A549 (cell line): ENCODE results near the gene SLC2A1. TPM values are rescaled to one million over a fixed set of nuclear protein-coding genes. Genes with fewer than 3 reads are reported as not detected.
A peak's percentile ranks its signal among the peaks of the same experiment; 100 is the strongest.

Experiments
- ATAC-seq, 2 experiments: fragments of 200-7000 bp in 1 of 2; fragments of >200 bp in 1 of 2; cut with Nextera tagmentation in 1 of 2; cut with Tn5 transposase in 1 of 2; 3 replicates each; pipeline versions ENCODE4 v1.8.0 to v1.9.1; 2018 to 2020; ENCODE audit warnings: mild to moderate bottlenecking in 1 of 2, moderate library complexity in 1 of 2
- CTCF ChIA-PET: fragments of 300-600 bp; sonication (Branson Sonifier 250); formaldehyde crosslinking; extraction: SDS; loops from one replicate; lab custom pipeline; 2021; ENCODE audit warnings: antibody characterized with exemption, inconsistent platforms; lab: Yijun Ruan, JAX
- POLR2A ChIA-PET: fragments of 350-600 bp; formaldehyde crosslinking; extraction: SDS; loops from one replicate; lab custom pipeline; 2021; ENCODE audit warnings: antibody characterized with exemption, inconsistent platforms; lab: Yijun Ruan, JAX
- DNase-seq, 2 experiments: peaks; one replicate each; pipeline versions ENCODE4 v3.0.0 to v3.0.0-alpha.2; 2011 to 2016; ENCODE audit warnings: low read depth in 1 of 2, low spot score in 1 of 2
- FAIRE-seq: peaks from 2 replicates; lab custom pipeline; 2011; peaks lifted over from hg19 to GRCh38; lab: Jason Lieb, UNC
- H3K27ac ChIP-seq, 2 experiments: fragments of >200 bp; sonication (Bioruptor Twin); formaldehyde crosslinking; 3 replicates each; pipeline ENCODE4 v1.5.1; 2016 to 2017
- H3K4me1 ChIP-seq: fragments of >200 bp; sonication (Bioruptor Twin); formaldehyde crosslinking; 3 replicates; pipeline ENCODE4 v1.6.1; 2016
- H3K4me2 ChIP-seq: fragments of >200 bp; sonication (Bioruptor Twin); formaldehyde crosslinking; 3 replicates; pipeline ENCODE4 v1.6.1; 2016
- H3K4me3 ChIP-seq: fragments of >200 bp; sonication (Bioruptor Twin); formaldehyde crosslinking; 3 replicates; pipeline ENCODE4 v1.5.1; 2016
- H3K9me3 ChIP-seq: fragments of >200 bp; sonication (Bioruptor Twin); formaldehyde crosslinking; 3 replicates; pipeline ENCODE4 v1.6.1; 2016
- CBX2 ChIP-seq: fragments of 200-600 bp; sonication (generic); IDR thresholded peaks from 2 replicates; pipeline ENCODE4 v1.6.1; 2016; ENCODE audit warnings: low read depth, mild to moderate bottlenecking, borderline replicate concordance
- CHD2 ChIP-seq: fragments of 150-350 bp; IDR thresholded peaks from 2 replicates; pipeline ENCODE4 v1.6.1; 2014; ENCODE audit warnings: low read length; ENCODE audit not compliant: partially characterized antibody
- CHD4 ChIP-seq: fragments of 200-600 bp; sonication (generic); IDR thresholded peaks from 2 replicates; pipeline ENCODE4 v1.6.1; 2016; ENCODE audit warnings: antibody characterized with exemption, mild to moderate bottlenecking, borderline replicate concordance
- EHF ChIP-seq: fragments of 250-450 bp; sonication (Bioruptor Pico); IDR thresholded peaks from 2 replicates; pipeline ENCODE4 v1.5.0; 2020; ENCODE audit warnings: mild to moderate bottlenecking
- ELK1 ChIP-seq: fragments of 150-350 bp; IDR thresholded peaks from 2 replicates; pipeline ENCODE4 v1.6.1; 2014; ENCODE audit warnings: low read depth, mild to moderate bottlenecking, low read length
- EP300 ChIP-seq, 2 experiments: fragments of >200 bp; sonication (Bioruptor Twin); formaldehyde crosslinking; IDR thresholded peaks; 2 replicates in 1 of 2; 3 replicates in 1 of 2; pipeline ENCODE4 v1.6.1; 2016 to 2017
- FOSB ChIP-seq: fragments of 250-450 bp; sonication (Bioruptor Pico); IDR thresholded peaks from 2 replicates; pipeline ENCODE4 v1.5.0; 2020; ENCODE audit warnings: mild to moderate bottlenecking, moderate library complexity
- FOSL2 ChIP-seq, 2 experiments: fragments of 450-650 bp in 1 of 2; fragments of >200 bp in 1 of 2; sonication (Bioruptor Twin) in 1 of 2; formaldehyde crosslinking; IDR thresholded peaks; 2 replicates each; pipeline versions ENCODE4 v1.5.0 to v1.6.1; 2016 to 2020; ENCODE audit warnings: mild to moderate bottlenecking in 1 of 2, moderate library complexity in 1 of 2
- FOXS1 ChIP-seq: fragments of 250-450 bp; sonication (Bioruptor Pico); IDR thresholded peaks from 2 replicates; pipeline ENCODE4 v1.5.0; 2020; ENCODE audit warnings: mild to moderate bottlenecking, moderate library complexity
- HDAC2 ChIP-seq: fragments of 200-600 bp; sonication (generic); IDR thresholded peaks from 2 replicates; pipeline ENCODE4 v1.6.1; 2016
- HOXB13 ChIP-seq: fragments of 250-450 bp; sonication (Bioruptor Pico); IDR thresholded peaks from 2 replicates; pipeline ENCODE4 v1.5.0; 2020; ENCODE audit warnings: low read depth, mild to moderate bottlenecking, moderate library complexity
- HOXB5 ChIP-seq: fragments of 250-450 bp; sonication (Bioruptor Pico); IDR thresholded peaks from 2 replicates; pipeline ENCODE4 v1.5.0; 2020; ENCODE audit warnings: mild to moderate bottlenecking, moderate library complexity
- KDM1A ChIP-seq: fragments of 200-600 bp; sonication (generic); IDR thresholded peaks from 2 replicates; pipeline ENCODE4 v1.6.1; 2016; ENCODE audit warnings: low read depth, mild to moderate bottlenecking
- KDM5A ChIP-seq: fragments of 200-600 bp; sonication (generic); IDR thresholded peaks from 2 replicates; pipeline ENCODE4 v1.6.1; 2016; ENCODE audit warnings: antibody characterized with exemption, mild to moderate bottlenecking
- MAZ ChIP-seq: fragments of 150-350 bp; IDR thresholded peaks from 2 replicates; pipeline ENCODE4 v1.6.1; 2014; ENCODE audit warnings: antibody characterized with exemption, low read depth, low read length, borderline replicate concordance
- MYC ChIP-seq: IDR thresholded peaks from 2 replicates; pipeline ENCODE4 v1.6.1; 2012; ENCODE audit warnings: mild to moderate bottlenecking, inconsistent platforms, low read length, improper control_type of control experiment, borderline replicate concordance
- NPAS2 ChIP-seq: fragments of 250-450 bp; sonication (Bioruptor Pico); IDR thresholded peaks from 2 replicates; pipeline ENCODE4 v1.8.0; 2022; ENCODE audit warnings: mild to moderate bottlenecking, moderate library complexity, borderline replicate concordance
- POLR2AphosphoS2 ChIP-seq: conservative IDR thresholded peaks from 2 replicates; pipeline ENCODE4 v1.6.1; 2012; ENCODE audit warnings: low read length, improper control_type of control experiment, inconsistent platforms
- RAD21 ChIP-seq, 2 experiments: fragments of >200 bp in 1 of 2; sonication (Bioruptor Twin) in 1 of 2; formaldehyde crosslinking in 1 of 2; IDR thresholded peaks in 1 of 2; conservative IDR thresholded peaks in 1 of 2; 2 replicates in 1 of 2; 3 replicates in 1 of 2; pipeline ENCODE4 v1.6.1; 2012 to 2018; ENCODE audit warnings: inconsistent platforms in 1 of 2
- RFX5 ChIP-seq: fragments of 450-650 bp; IDR thresholded peaks from 2 replicates; pipeline ENCODE4 v1.7.1; 2014; ENCODE audit warnings: antibody characterized with exemption, mild to moderate bottlenecking, moderate library complexity
- RNF2 ChIP-seq: fragments of 200-600 bp; sonication (generic); IDR thresholded peaks from 2 replicates; pipeline ENCODE4 v1.6.1; 2016; ENCODE audit warnings: low read depth, mild to moderate bottlenecking, antibody characterized with exemption, moderate library complexity, borderline replicate concordance
- SMC3 ChIP-seq: fragments of >200 bp; sonication (Bioruptor Twin); formaldehyde crosslinking; IDR thresholded peaks from 3 replicates; pipeline ENCODE4 v1.6.1; 2018; ENCODE audit warnings: inconsistent platforms
- USF2 ChIP-seq: fragments of 450-650 bp; IDR thresholded peaks from 2 replicates; pipeline ENCODE4 v1.6.1; 2014; ENCODE audit warnings: antibody characterized with exemption
- WGBS: methylation state at CpG from one replicate; pipeline ENCODE4 v1.1.6; 2017; ENCODE audit errors: missing lambda C conversion rate; 5-methylcytosine and 5-hydroxymethylcytosine counted together
- polyA plus RNA-seq, 4 experiments: library from polyadenylated mRNA; depleted of rRNA in 3 of 4; stranded (reverse); fragments of >200 nt; fragmentation: RNase III in 1 of 4; extraction: RNeasy Plus Mini Kit Qiagen cat#74134 plus additional on column Dnase treatment in 1 of 4; gene quantifications; 2 replicates in 3 of 4; 3 replicates in 1 of 4; pipeline ENCODE4 v1.2.3, GENCODE V29; 2011 to 2017
- TF ChIP-seq, protein P1 (sequence below): IDR thresholded peaks from 2 replicates; pipeline ENCODE4 v1.6.1; 2012
- TF ChIP-seq, protein P2 (sequence below): fragments of 250-450 bp; sonication (Bioruptor Pico); IDR thresholded peaks from 2 replicates; pipeline ENCODE4 v1.5.0; 2020; ENCODE audit warnings: low read depth, mild to moderate bottlenecking, moderate library complexity

SLC2A1 gene
- polyA plus RNA-seq, 2 of the 4 experiments (the other 2 are of a cell fraction), result 106 to 124 TPM

DNA sequence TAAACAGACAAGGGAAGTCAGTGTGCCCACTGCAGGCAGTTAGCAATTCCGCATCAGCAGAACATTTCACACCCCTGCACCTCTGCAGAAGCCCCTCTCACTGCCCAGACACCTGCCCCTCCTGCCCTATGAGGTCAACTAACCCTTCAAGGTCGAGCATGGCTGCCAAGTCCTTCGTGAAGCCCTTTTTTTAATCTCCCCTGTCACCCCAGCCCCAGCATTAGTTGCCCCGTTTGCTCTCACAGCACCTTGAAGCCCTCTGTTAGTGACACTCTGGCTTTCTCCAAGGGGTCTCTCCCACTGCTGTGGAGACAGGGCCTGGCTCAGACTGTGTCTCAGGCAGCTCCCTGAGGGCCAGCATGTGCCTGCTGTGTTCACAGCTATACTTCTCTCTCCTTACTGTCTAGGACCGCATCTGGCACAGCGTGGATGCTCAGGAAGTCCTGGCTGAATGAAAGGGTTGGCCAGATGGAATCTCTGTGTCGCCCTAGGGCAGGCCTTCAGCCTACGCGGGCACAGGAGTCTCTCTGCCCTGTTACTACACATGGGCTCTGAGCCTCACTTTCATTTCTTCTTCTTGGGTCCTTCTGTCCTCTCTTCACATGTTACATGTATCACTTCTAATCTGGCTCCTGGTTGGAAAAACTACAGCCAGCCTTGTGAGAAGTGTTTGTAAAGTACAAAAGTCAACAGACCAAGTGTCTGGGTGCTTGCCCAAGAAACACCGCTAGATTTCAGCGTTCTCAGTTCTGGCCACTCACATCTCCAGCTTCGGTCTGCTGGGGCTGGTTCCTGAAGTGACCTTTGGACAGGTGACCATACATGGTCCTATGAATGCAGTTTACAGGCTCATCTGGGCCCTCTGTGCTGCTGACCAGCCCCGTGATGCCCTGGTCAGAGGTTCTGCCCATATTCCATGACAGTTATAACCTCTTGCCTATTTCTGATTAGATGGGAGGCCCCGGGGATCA, 19.7 kb downstream of the SLC2A1 start:
- Histone ChIP-seq H3K9me3 (no peaks in the 10 kb centered on the region), H3K4me1 (peaks cover 100% of the 10 kb centered on the region), H3K4me3 (no peak overlapping the region), H3K27ac (peak overlapping the region; percentile 91 to 99), H3K4me2 (peak overlapping the region; percentile 76)
- peak in 1 of 2 experiments; percentile 78 for DNase-seq
- CTCF ChIA-PET, result interaction anchor here (1.4 to 5.2 kb wide), 3 partner anchors 15 to 135 kb away, joined by 7 to 40 read pairs (median 37); no protein-coding TSS in a partner anchor
- TF ChIP-seq USF2, result peak; percentile 26; the same call in 1 of the 2 replicates
- TF ChIP-seq, protein P1, sequence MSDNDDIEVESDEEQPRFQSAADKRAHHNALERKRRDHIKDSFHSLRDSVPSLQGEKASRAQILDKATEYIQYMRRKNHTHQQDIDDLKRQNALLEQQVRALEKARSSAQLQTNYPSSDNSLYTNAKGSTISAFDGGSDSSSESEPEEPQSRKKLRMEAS, result peak; percentile 9; the same call in 1 of the 2 replicates
- TF ChIP-seq CHD4, result no peak
- FAIRE-seq, result no peak
- peak in 1 of 2 experiments; percentile 8; a peak in 3 of 6 replicates for ATAC-seq
- POLR2A ChIA-PET, result no interaction called here
- WGBS, result 61% methylated on average over 14 of the region's 14 CpGs

GRCh38 chr1:42937836-42938644, 20.6 kb downstream of the SLC2A1 start:
- ATAC-seq, result peak in 1 of 2 experiments; percentile 11; a peak in 3 of 6 replicates
- DNase-seq, result peak in 1 of 2 experiments; percentile 57
- H3K9me3 ChIP-seq, result no peaks in the 10 kb centered on the region
- no peak for FAIRE-seq
- WGBS, result 32% methylated on average over 4 of the region's 6 CpGs
- peak overlapping the region; percentile 76 for H3K4me2 ChIP-seq
- peak; percentile 29; the same call in 1 of the 2 replicates for TF ChIP-seq POLR2AphosphoS2
- no peak for TF ChIP-seq HOXB5 (CRISPR knock-in tag)
- POLR2A ChIA-PET, result interaction anchor here (0.8 to 2.3 kb wide), 4 partner anchors 13 to 411 kb away, joined by 3 to 7 read pairs (median 4); no protein-coding TSS in a partner anchor
- H3K27ac ChIP-seq, result peak overlapping the region; percentile 91 to 99
- H3K4me1 ChIP-seq, result peaks cover 100% of the 10 kb centered on the region
- no peak overlapping the region for H3K4me3 ChIP-seq
- CTCF ChIA-PET, result interaction anchor here (0.6 to 5.2 kb wide), 9 partner anchors 9 to 378 kb away, joined by 3 to 40 read pairs (median 4); no protein-coding TSS in a partner anchor

DNA sequence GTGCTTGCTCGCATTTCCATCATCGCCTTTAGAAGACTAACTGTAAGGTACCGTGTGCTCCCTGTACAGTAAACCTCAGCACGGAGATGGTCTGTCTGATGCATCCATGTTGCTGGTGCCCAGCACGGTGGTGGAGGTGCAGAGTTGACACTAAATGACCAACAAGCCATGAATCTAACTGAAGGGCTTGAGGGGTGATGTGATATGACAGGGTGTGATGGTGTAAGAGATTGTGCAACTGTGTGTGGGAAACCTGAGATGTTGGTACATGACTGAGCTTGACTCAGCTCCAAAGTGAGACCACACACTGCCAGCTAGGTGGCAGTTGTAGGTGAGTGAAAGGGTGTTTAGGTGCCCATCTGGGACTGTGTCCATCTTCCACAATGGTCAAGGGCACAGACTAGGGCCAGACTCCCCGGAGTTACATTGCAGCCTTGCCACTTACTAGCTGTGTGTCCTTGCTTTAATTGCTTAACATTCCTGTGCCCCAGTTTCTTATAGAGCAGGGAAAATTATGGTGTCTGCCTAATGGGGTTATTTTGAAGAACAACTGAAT, 21.4 kb downstream of the SLC2A1 start:
- peak in 1 of 2 experiments; percentile 87 for DNase-seq
- Histone ChIP-seq H3K4me1 (peaks cover 100% of the 10 kb centered on the region), H3K9me3 (no peaks in the 10 kb centered on the region), H3K4me2 (peak overlapping the region; percentile 76), H3K4me3 (0 out of 3 replicates have a peak overlapping the region, but pooled peaks have one; percentile 13), H3K27ac (peak overlapping the region; percentile 91 to 99)
- peak; percentile 8 to 52 for ATAC-seq
- POLR2A ChIA-PET, result interaction anchor here (0.8 to 2.3 kb wide), 5 partner anchors 12 to 411 kb away, joined by 3 to 7 read pairs (median 4); no protein-coding TSS in a partner anchor
- no peak for FAIRE-seq
- 54% methylated on average over 5 of the region's 6 CpGs for WGBS
- CTCF ChIA-PET, result interaction anchor here (0.6 to 5.2 kb wide), 11 partner anchors 10 to 378 kb away, joined by 3 to 40 read pairs (median 4); no protein-coding TSS in a partner anchor
- TF ChIP-seq CBX2, result no peak
- TF ChIP-seq KDM1A, result no peak
- TF ChIP-seq HOXB5 (CRISPR knock-in tag), result no peak; the same call in 1 of the 2 replicates
- no peak for TF ChIP-seq EHF (CRISPR knock-in tag)
- no peak for TF ChIP-seq RNF2
- TF ChIP-seq EP300 (IDR thresholded peaks at IDR 0.05), result peak; percentile 82 to 84; a peak in 3 of 5 replicates
- TF ChIP-seq, protein P2, sequence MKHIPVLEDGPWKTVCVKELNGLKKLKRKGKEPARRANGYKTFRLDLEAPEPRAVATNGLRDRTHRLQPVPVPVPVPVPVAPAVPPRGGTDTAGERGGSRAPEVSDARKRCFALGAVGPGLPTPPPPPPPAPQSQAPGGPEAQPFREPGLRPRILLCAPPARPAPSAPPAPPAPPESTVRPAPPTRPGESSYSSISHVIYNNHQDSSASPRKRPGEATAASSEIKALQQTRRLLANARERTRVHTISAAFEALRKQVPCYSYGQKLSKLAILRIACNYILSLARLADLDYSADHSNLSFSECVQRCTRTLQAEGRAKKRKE (CRISPR knock-in tag), result no peak
- no peak for TF ChIP-seq FOSB (CRISPR knock-in tag)
- no peak for TF ChIP-seq RFX5
- no peak; a peak in 2 of 5 replicates for TF ChIP-seq RAD21 (conservative IDR thresholded peaks at IDR 0.05 in 1 of 2, IDR thresholded peaks at IDR 0.05 in 1 of 2)
- TF ChIP-seq ELK1, result no peak
- no peak for TF ChIP-seq CHD2
- TF ChIP-seq HDAC2, result no peak
- no peak for TF ChIP-seq KDM5A
- no peak; the same call in 2 of the 3 replicates for TF ChIP-seq SMC3
- no peak for TF ChIP-seq MYC
- no peak for TF ChIP-seq NPAS2
- TF ChIP-seq HOXB13 (CRISPR knock-in tag), result 0 out of 2 replicates have a peak, but pooled peaks have one; percentile 56
- no peak for TF ChIP-seq MAZ
- no peak for TF ChIP-seq FOXS1
- peak; percentile 78 for TF ChIP-seq FOSL2 (IDR thresholded peaks at IDR 0.05)
- peak; percentile 67 for TF ChIP-seq FOSL2 (CRISPR knock-in tag; IDR thresholded peaks at IDR 0.05)
